ENCODE measurements around the gene CNTD1.

- TF ChIP-seq, protein P1, sequence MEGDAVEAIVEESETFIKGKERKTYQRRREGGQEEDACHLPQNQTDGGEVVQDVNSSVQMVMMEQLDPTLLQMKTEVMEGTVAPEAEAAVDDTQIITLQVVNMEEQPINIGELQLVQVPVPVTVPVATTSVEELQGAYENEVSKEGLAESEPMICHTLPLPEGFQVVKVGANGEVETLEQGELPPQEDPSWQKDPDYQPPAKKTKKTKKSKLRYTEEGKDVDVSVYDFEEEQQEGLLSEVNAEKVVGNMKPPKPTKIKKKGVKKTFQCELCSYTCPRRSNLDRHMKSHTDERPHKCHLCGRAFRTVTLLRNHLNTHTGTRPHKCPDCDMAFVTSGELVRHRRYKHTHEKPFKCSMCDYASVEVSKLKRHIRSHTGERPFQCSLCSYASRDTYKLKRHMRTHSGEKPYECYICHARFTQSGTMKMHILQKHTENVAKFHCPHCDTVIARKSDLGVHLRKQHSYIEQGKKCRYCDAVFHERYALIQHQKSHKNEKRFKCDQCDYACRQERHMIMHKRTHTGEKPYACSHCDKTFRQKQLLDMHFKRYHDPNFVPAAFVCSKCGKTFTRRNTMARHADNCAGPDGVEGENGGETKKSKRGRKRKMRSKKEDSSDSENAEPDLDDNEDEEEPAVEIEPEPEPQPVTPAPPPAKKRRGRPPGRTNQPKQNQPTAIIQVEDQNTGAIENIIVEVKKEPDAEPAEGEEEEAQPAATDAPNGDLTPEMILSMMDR (IDR thresholded peaks at IDR 0.05): no peak
- TF ChIP-seq, protein P2, sequence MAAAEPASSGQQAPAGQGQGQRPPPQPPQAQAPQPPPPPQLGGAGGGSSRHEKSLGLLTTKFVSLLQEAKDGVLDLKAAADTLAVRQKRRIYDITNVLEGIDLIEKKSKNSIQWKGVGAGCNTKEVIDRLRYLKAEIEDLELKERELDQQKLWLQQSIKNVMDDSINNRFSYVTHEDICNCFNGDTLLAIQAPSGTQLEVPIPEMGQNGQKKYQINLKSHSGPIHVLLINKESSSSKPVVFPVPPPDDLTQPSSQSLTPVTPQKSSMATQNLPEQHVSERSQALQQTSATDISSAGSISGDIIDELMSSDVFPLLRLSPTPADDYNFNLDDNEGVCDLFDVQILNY (CRISPR knock-in tag; IDR thresholded peaks at IDR 0.05): no peak
- TF ChIP-seq ZNF219 (CRISPR knock-in tag; IDR thresholded peaks at IDR 0.05; ENCODE audit: borderline replicate concordance): no peak
- TF ChIP-seq ESRRA (CRISPR knock-in tag; IDR thresholded peaks at IDR 0.05; ENCODE audit: borderline replicate concordance): no peak
- TF ChIP-seq MLX (CRISPR knock-in tag; IDR thresholded peaks at IDR 0.05): no peak
- TF ChIP-seq NR1H2 (CRISPR knock-in tag; IDR thresholded peaks at IDR 0.05): no peak
- no peak for TF ChIP-seq CREB1 (CRISPR knock-in tag; IDR thresholded peaks at IDR 0.05)
- no peak for TF ChIP-seq E2F1 (CRISPR knock-in tag; IDR thresholded peaks at IDR 0.05)
- no peak for TF ChIP-seq FOXP1 (CRISPR knock-in tag; IDR thresholded peaks at IDR 0.05; ENCODE audit: borderline replicate concordance)
- TF ChIP-seq, protein P3, sequence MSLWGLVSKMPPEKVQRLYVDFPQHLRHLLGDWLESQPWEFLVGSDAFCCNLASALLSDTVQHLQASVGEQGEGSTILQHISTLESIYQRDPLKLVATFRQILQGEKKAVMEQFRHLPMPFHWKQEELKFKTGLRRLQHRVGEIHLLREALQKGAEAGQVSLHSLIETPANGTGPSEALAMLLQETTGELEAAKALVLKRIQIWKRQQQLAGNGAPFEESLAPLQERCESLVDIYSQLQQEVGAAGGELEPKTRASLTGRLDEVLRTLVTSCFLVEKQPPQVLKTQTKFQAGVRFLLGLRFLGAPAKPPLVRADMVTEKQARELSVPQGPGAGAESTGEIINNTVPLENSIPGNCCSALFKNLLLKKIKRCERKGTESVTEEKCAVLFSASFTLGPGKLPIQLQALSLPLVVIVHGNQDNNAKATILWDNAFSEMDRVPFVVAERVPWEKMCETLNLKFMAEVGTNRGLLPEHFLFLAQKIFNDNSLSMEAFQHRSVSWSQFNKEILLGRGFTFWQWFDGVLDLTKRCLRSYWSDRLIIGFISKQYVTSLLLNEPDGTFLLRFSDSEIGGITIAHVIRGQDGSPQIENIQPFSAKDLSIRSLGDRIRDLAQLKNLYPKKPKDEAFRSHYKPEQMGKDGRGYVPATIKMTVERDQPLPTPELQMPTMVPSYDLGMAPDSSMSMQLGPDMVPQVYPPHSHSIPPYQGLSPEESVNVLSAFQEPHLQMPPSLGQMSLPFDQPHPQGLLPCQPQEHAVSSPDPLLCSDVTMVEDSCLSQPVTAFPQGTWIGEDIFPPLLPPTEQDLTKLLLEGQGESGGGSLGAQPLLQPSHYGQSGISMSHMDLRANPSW (CRISPR knock-in tag; conservative IDR thresholded peaks at IDR 0.05; ENCODE audit: low read depth): no peak
These were observed 48.1 kb downstream of the CNTD1 start for GRCh38 chr17:42846594-42847280.

Data from WTC11 (cell line).